Fibroblast of the aortic adventitia (primary cell): ENCODE data around the gene TLE5. TPM values are rescaled to one million over a fixed set of nuclear protein-coding genes. Genes with fewer than 3 reads are reported as not detected.

Experiments used
- DNase-seq: peaks from one replicate; pipeline ENCODE4 v3.0.0-alpha.2; 2010; ENCODE audit warnings: low read depth
- H3K4me3 ChIP-seq: 2 replicates; pipeline ENCODE4 v1.5.1; 2011; ENCODE audit warnings: low read depth, mild to moderate bottlenecking, control low read depth, low read length, moderate library complexity
- total RNA-seq: library from RNA; depleted of rRNA; stranded (reverse); fragments of >200 nt; gene quantifications from 2 replicates; pipeline ENCODE4 v1.2.3, GENCODE V29; 2012; ENCODE audit warnings: low replicate concordance
- TF ChIP-seq, protein P1 (sequence below): IDR thresholded peaks from 2 replicates; pipeline ENCODE4 v1.5.1; 2011; ENCODE audit warnings: mild to moderate bottlenecking, low read length, control low read depth, inconsistent platforms; ENCODE audit not compliant: insufficient read depth

The TLE5 gene
- total RNA-seq, 1 donor, result 232 TPM

DNA sequence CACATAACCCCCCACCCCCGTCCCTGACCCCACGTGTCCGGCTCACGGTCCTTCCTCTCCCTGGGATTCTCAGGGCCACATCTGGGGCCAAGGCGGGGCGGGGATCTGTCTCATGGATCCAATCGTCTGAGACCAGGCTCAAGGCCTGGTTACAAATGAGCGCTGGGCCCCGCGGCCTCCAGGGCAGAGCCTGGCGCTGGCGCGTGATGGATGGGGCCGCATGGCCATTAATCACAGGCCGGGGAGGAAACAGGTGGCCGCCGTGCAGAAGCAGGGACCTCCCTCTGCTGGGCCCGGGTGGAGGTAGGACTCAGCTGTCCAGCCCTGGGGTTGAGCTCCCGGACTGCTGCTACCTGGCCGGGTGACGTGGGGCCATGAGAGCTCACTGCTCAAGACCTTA lies 5.8 kb upstream of the TLE5 start:
- no peak overlapping the region for H3K4me3 ChIP-seq
- no peak for DNase-seq
- TF ChIP-seq, protein P1, sequence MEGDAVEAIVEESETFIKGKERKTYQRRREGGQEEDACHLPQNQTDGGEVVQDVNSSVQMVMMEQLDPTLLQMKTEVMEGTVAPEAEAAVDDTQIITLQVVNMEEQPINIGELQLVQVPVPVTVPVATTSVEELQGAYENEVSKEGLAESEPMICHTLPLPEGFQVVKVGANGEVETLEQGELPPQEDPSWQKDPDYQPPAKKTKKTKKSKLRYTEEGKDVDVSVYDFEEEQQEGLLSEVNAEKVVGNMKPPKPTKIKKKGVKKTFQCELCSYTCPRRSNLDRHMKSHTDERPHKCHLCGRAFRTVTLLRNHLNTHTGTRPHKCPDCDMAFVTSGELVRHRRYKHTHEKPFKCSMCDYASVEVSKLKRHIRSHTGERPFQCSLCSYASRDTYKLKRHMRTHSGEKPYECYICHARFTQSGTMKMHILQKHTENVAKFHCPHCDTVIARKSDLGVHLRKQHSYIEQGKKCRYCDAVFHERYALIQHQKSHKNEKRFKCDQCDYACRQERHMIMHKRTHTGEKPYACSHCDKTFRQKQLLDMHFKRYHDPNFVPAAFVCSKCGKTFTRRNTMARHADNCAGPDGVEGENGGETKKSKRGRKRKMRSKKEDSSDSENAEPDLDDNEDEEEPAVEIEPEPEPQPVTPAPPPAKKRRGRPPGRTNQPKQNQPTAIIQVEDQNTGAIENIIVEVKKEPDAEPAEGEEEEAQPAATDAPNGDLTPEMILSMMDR, result no peak

DNA sequence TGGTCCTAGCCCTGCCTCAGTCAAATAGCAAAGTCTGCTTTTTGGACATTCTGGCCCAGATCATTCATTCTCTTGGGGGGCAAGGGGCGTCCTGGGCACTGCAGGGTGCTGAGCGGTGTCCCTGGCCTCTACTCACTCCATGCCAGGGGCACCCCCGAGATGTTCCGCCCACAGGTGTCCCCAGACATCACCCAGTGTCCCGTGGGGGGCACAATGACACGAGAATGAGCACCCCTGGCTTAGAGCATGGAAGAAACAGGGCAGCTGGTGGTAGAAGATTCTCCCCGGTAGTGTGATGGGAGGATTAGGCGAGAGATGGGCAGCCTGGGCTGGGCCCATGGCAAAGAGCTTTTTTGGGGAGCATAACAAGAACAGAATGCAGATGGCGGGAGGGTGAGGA lies 5.3 kb upstream of the TLE5 start:
- no peak overlapping the region for H3K4me3 ChIP-seq
- TF ChIP-seq, protein P1, result no peak
- no peak for DNase-seq

DNA sequence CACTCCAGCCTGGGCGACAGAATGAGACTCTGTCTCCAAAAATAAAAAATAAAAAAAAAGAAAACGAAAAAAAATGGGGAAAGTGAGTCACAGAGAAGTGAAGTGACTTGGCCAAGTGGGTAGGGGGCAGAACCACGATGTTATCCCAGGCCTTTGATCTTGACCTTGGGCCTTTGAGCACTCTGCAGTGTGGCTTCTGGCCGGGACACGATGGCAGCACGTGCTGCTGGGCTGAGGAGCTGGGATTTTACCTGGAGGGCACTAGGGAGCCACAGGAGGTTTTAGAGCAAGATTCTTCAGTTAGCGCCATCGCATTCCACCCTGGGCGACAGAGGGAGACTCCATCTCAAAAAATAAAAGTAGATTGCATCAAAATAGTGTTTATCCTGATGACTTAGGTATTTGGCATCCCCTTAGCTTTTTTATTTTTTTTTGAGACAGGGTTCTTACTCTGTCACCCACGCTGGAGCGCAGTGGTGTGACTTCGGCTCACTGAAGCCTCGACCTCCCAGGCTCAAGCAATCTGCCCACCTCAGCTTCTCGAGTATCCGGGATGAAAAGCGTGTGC lies 4.3 kb upstream of the TLE5 start:
- H3K4me3 ChIP-seq, result no peak overlapping the region
- TF ChIP-seq, protein P1, result no peak
- no peak for DNase-seq

DNA sequence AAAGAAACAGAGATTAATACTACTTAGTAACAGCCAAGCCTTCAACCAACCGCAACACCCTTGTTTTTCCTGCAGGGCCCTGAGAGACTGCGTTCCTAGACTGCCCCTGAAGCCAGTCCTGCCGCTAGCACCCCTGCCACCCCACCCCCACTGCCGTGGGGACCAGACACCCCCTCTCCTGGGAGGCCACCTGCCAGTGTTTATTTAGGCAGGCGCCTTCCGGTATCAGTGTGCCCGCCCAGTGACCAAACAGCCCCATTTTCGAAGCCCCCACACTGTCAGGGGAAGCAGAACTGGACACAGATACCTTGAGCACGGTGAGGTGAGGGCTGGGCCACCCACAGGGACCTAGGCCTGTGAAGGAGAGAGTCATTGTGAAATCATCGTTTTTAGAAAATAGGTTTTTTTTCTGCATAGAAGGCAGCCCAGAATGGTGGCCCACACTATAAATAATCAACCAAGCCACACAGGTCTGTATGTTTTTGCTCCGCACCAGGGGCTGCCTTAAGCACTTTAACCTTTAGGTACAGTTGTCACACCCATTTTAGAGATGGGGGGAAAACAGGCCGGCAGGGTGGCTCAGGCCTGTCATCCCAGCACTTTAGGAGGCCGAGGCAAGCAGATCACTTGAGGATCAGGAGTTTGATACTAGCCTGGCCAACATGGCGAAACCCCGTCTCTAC lies 3.5 kb upstream of the TLE5 start:
- TF ChIP-seq, protein P1, result no peak
- H3K4me3 ChIP-seq, result no peak overlapping the region
- no peak for DNase-seq

DNA sequence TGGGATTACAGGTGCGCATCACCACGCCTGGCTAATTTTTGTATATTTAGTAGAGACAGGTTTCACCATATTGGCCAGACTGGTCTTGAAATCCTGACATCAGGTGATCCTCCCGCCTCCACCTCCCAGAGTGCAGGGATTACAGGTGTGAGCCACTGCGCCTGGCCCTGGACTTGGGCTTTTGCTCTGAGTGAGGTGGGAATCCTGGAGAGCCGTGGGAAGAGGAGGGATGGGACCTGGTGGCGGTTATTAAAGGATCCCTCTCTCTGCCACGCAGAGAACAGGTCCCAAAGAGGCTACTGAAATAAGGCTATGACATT lies 1.7 kb upstream of the TLE5 start:
- TF ChIP-seq, protein P1, result no peak
- no peak overlapping the region for H3K4me3 ChIP-seq
- DNase-seq, result no peak

- peak overlapping the region; percentile 79 for H3K4me3 ChIP-seq
- no peak for DNase-seq
- TF ChIP-seq, protein P1, result peak; percentile 27
These were observed 823 bp downstream of the TLE5 start for GRCh38 chr19:3061182-3062161.
